HepG2 (cell line): Measurements from ENCODE around the gene RPS8. TPM values are rescaled to one million over a fixed set of nuclear protein-coding genes. Genes with fewer than 3 reads are reported as not detected.

Source experiments
- CBX2 ChIP-seq, 2 experiments: fragments of 200-600 bp in 1 of 2; sonication (generic); formaldehyde crosslinking in 1 of 2; IDR thresholded peaks; 2 replicates each; pipeline versions ENCODE4 v1.7.0 to v1.8.1; 2018 to 2022; ENCODE audit warnings: low read depth in 2 of 2, low read length in 1 of 2, mild to moderate bottlenecking in 1 of 2, missing genetic modification reagents in 1 of 2
- DNMT3B ChIP-seq: conservative IDR thresholded peaks from 2 replicates; pipeline ENCODE4 v1.6.1; 2016; ENCODE audit warnings: missing biosample characterization, control low read depth
- HMG20B ChIP-seq: conservative IDR thresholded peaks from 2 replicates; pipeline ENCODE4 v1.6.1; 2016; ENCODE audit warnings: missing genetic modification reagents, missing compliant biosample characterization
- HOXD1 ChIP-seq: sonication (generic); formaldehyde crosslinking; IDR thresholded peaks from 2 replicates; pipeline ENCODE4 v1.5.0; 2020; ENCODE audit warnings: missing genetic modification reagents
- KIAA2018 ChIP-seq: sonication (generic); formaldehyde crosslinking; IDR thresholded peaks from 2 replicates; pipeline ENCODE4 v1.5.0; 2020; ENCODE audit warnings: mild to moderate bottlenecking, missing genetic modification reagents, borderline replicate concordance
- MEF2D ChIP-seq: sonication (generic); formaldehyde crosslinking; IDR thresholded peaks from 2 replicates; pipeline ENCODE4 v1.5.1; 2020; ENCODE audit warnings: mild to moderate bottlenecking, missing genetic modification reagents
- MLX ChIP-seq: IDR thresholded peaks from 2 replicates; pipeline ENCODE4 v1.6.1; 2016
- NFE2L2 ChIP-seq: fragments of 150-350 bp; IDR thresholded peaks from 2 replicates; pipeline ENCODE4 v1.6.1; 2014; ENCODE audit warnings: low read length
- NR2C2 ChIP-seq: sonication (generic); formaldehyde crosslinking; IDR thresholded peaks from 2 replicates; pipeline ENCODE4 v1.4.0; 2020; ENCODE audit warnings: missing genetic modification reagents, mild to moderate bottlenecking, moderate library complexity, borderline replicate concordance
- SOX6 ChIP-seq, 2 experiments: fragments of 450-650 bp in 1 of 2; sonication (generic) in 1 of 2; formaldehyde crosslinking in 1 of 2; IDR thresholded peaks; 2 replicates each; pipeline versions ENCODE4 v1.4.0 to v1.6.1; 2017 to 2020; ENCODE audit warnings: antibody characterized with exemption in 1 of 2, mild to moderate bottlenecking in 1 of 2, missing genetic modification reagents in 1 of 2
- ZNF224 ChIP-seq: sonication (generic); formaldehyde crosslinking; IDR thresholded peaks from 2 replicates; pipeline ENCODE4 v1.5.0; 2020; ENCODE audit warnings: mild to moderate bottlenecking, missing genetic modification reagents
- ZNF550 ChIP-seq: sonication (generic); formaldehyde crosslinking; IDR thresholded peaks from 2 replicates; pipeline ENCODE4 v1.4.0; 2020; ENCODE audit warnings: mild to moderate bottlenecking, missing genetic modification reagents, borderline replicate concordance
- ZNF709 ChIP-seq: sonication (generic); formaldehyde crosslinking; IDR thresholded peaks from 2 replicates; pipeline ENCODE4 v1.5.0; 2020; ENCODE audit warnings: mild to moderate bottlenecking, missing genetic modification reagents
- ZNF83 ChIP-seq: sonication (generic); formaldehyde crosslinking; IDR thresholded peaks from 2 replicates; pipeline ENCODE4 v1.4.0; 2020; ENCODE audit warnings: missing genetic modification reagents, mild to moderate bottlenecking, borderline replicate concordance
- ZXDC ChIP-seq: sonication (generic); formaldehyde crosslinking; IDR thresholded peaks from 2 replicates; pipeline ENCODE4 v1.5.0; 2020; ENCODE audit warnings: mild to moderate bottlenecking, missing genetic modification reagents
- polyA plus RNA-seq, 8 experiments: library from polyadenylated mRNA; depleted of rRNA in 3 of 8; stranded (reverse) in 7 of 8; unstranded in 1 of 8; fragments of >200 nt; fragmentation: Illumina TruSeq in 4 of 8; extraction: Trizol in 4 of 8; gene quantifications; 2 replicates each; pipeline versions ENCODE4 v1.2.1 to v1.2.3, GENCODE V29; 2011 to 2016; ENCODE audit warnings: low read depth in 4 of 8, missing spikeins in 1 of 8, mixed read lengths in 1 of 8; ENCODE audit not compliant: insufficient read depth in 1 of 8
- total RNA-seq, 5 experiments: library from RNA; depleted of rRNA; stranded (reverse); fragments of >200 nt; fragmentation: Illumina TruSeq; extraction: Trizol; gene quantifications; 2 replicates each; pipeline ENCODE4 v1.2.3, GENCODE V29; 2016; ENCODE audit warnings: low read depth in 1 of 5

Gene RPS8
- total and polyA plus RNA-seq, 2 of the 13 experiments (the other 11 are each of a cell fraction or from before 2014, with no cell fraction given), result 2,628 to 2,822 TPM

- no peak for TF ChIP-seq KIAA2018 (CRISPR knock-in tag)
- no peak for TF ChIP-seq CBX2 (IDR thresholded peaks at IDR 0.05; ENCODE audit: low read depth, low read length)
- TF ChIP-seq CBX2 (CRISPR knock-in tag; IDR thresholded peaks at IDR 0.05; ENCODE audit: low read depth), result no peak
- TF ChIP-seq MLX (CRISPR knock-in tag), result no peak
- TF ChIP-seq NR2C2 (CRISPR knock-in tag), result peak; percentile 76
- TF ChIP-seq MEF2D (CRISPR knock-in tag), result peak; percentile 65; the same call in 1 of the 2 replicates
- TF ChIP-seq ZNF83 (CRISPR knock-in tag), result peak; percentile 80; the same call in 1 of the 2 replicates
- peak; percentile 36; the same call in 1 of the 2 replicates for TF ChIP-seq HOXD1 (CRISPR knock-in tag)
- peak; percentile 89 for TF ChIP-seq ZNF550 (CRISPR knock-in tag)
- no peak for TF ChIP-seq SOX6 (IDR thresholded peaks at IDR 0.05)
- TF ChIP-seq SOX6 (CRISPR knock-in tag; IDR thresholded peaks at IDR 0.05), result peak; percentile 83
- TF ChIP-seq DNMT3B (CRISPR knock-in tag), result 0 out of 2 replicates have a peak, but pooled peaks have one; percentile 62
- no peak for TF ChIP-seq NFE2L2
- TF ChIP-seq ZNF709 (CRISPR knock-in tag), result peak; percentile 75; the same call in 1 of the 2 replicates
- TF ChIP-seq ZXDC, result peak; percentile 30; the same call in 1 of the 2 replicates
- peak; percentile 97 for TF ChIP-seq ZNF224 (CRISPR knock-in tag)
- peak; percentile 69 for TF ChIP-seq HMG20B (CRISPR knock-in tag)
These were observed 24.6 kb downstream of the RPS8 start, which contains the start of gene PLK3 (continued) for GRCh38 chr1:44799770-44800584.
